Measurements from ENCODE around the gene PLAU.
A peak's percentile ranks its signal among the peaks of the same experiment; 100 is the strongest.

Gene PLAU

GRCh38 chr10:73901261-73901660 is 9.7 kb upstream of the PLAU start:
- Histone ChIP-seq H2AFZ (ENCODE audit: low read depth, low read length) (no peak overlapping the region), H3K4me2 (ENCODE audit: low read length) (no peak overlapping the region), H3K36me3 (replicated peaks; ENCODE audit: low read depth, low read length) (no peaks in the 10 kb centered on the region), H3K9ac (ENCODE audit: low read length) (no peak overlapping the region), H4K20me1 (ENCODE audit: insufficient read depth, low read length) (no peaks in the 10 kb centered on the region), H3K4me3 (ENCODE audit: low read length) (no peak overlapping the region), H3K4me1 (ENCODE audit: low read length) (peaks cover 25% of the 10 kb centered on the region), H3K27ac (ENCODE audit: low read length) (no peak overlapping the region), H3K79me2 (ENCODE audit: low read length) (no peaks in the 10 kb centered on the region), H3K27me3 (ENCODE audit: low read depth, low read length) (peaks cover 4% of the 10 kb centered on the region; the same call in 1 of the 2 replicates), H3K9me3 (ENCODE audit: insufficient read depth, low read length) (no peaks in the 10 kb centered on the region)
- no peak for TF ChIP-seq EZH2phosphoT487 (IDR thresholded peaks at IDR 0.05; ENCODE audit: low read depth)
- TF ChIP-seq CTCF (IDR thresholded peaks at IDR 0.05; ENCODE audit: low read depth, low read length) = no peak

DNA sequence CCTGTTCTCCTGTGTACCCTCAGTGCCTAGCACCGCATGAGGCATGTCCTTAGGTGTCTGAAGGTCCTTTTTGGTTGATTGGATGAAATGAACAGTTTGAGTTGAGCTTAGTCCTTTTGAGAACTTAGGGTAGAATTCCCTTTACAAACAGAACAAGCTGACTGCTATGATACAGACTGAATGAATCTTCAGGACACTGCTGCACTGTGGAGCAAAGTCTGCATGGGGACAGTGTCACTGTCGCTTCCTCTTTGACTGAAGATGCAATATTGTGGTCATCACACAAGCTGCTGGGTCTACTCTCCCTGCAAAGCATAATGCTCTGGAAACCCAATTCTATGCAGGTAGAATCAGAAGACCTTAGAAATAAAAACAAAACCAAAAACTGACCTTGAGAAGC is 8.6 kb upstream of the PLAU start:
- H3K36me3 ChIP-seq (replicated peaks; ENCODE audit: low read depth, low read length) = no peaks in the 10 kb centered on the region
- no peaks in the 10 kb centered on the region for H3K9me3 ChIP-seq (ENCODE audit: insufficient read depth, low read length)
- no peak overlapping the region for H3K4me3 ChIP-seq (ENCODE audit: low read length)
- H3K27ac ChIP-seq (ENCODE audit: low read length) = no peak overlapping the region
- H3K4me1 ChIP-seq (ENCODE audit: low read length) = peaks cover 25% of the 10 kb centered on the region
- H3K9ac ChIP-seq (ENCODE audit: low read length) = no peak overlapping the region
- peaks cover 4% of the 10 kb centered on the region; the same call in 1 of the 2 replicates for H3K27me3 ChIP-seq (ENCODE audit: low read depth, low read length)
- TF ChIP-seq EZH2phosphoT487 (IDR thresholded peaks at IDR 0.05; ENCODE audit: low read depth) = no peak
- no peak for TF ChIP-seq CTCF (IDR thresholded peaks at IDR 0.05; ENCODE audit: low read depth, low read length)
- H2AFZ ChIP-seq (ENCODE audit: low read depth, low read length) = no peak overlapping the region
- H4K20me1 ChIP-seq (ENCODE audit: insufficient read depth, low read length) = no peaks in the 10 kb centered on the region
- H3K79me2 ChIP-seq (ENCODE audit: low read length) = no peaks in the 10 kb centered on the region
- H3K4me2 ChIP-seq (ENCODE audit: low read length) = peak overlapping the region; percentile 20; the same call in 1 of the 2 replicates

GRCh38 chr10:73905256-73906020 is 5.5 kb upstream of the PLAU start:
- no peak overlapping the region for H3K4me2 ChIP-seq (ENCODE audit: low read length)
- no peaks in the 10 kb centered on the region for H3K79me2 ChIP-seq (ENCODE audit: low read length)
- no peaks in the 10 kb centered on the region for H3K36me3 ChIP-seq (replicated peaks; ENCODE audit: low read depth, low read length)
- H3K27me3 ChIP-seq (ENCODE audit: low read depth, low read length) = peaks cover 4% of the 10 kb centered on the region; the same call in 1 of the 2 replicates
- H3K27ac ChIP-seq (ENCODE audit: low read length) = no peak overlapping the region
- H3K9ac ChIP-seq (ENCODE audit: low read length) = no peak overlapping the region
- H4K20me1 ChIP-seq (ENCODE audit: insufficient read depth, low read length) = no peaks in the 10 kb centered on the region
- no peak overlapping the region for H2AFZ ChIP-seq (ENCODE audit: low read depth, low read length)
- H3K4me1 ChIP-seq (ENCODE audit: low read length) = peaks cover 39% of the 10 kb centered on the region
- no peaks in the 10 kb centered on the region for H3K9me3 ChIP-seq (ENCODE audit: insufficient read depth, low read length)
- TF ChIP-seq CTCF (IDR thresholded peaks at IDR 0.05; ENCODE audit: low read depth, low read length) = no peak
- no peak for TF ChIP-seq EZH2phosphoT487 (IDR thresholded peaks at IDR 0.05; ENCODE audit: low read depth)
- no peak overlapping the region for H3K4me3 ChIP-seq (ENCODE audit: low read length)

- Histone ChIP-seq H3K9me3 (ENCODE audit: insufficient read depth, low read length) (no peaks in the 10 kb centered on the region), H3K36me3 (replicated peaks; ENCODE audit: low read depth, low read length) (no peaks in the 10 kb centered on the region), H4K20me1 (ENCODE audit: insufficient read depth, low read length) (no peaks in the 10 kb centered on the region), H3K79me2 (ENCODE audit: low read length) (no peaks in the 10 kb centered on the region), H3K27ac (ENCODE audit: low read length) (no peak overlapping the region), H3K4me2 (ENCODE audit: low read length) (no peak overlapping the region), H3K9ac (ENCODE audit: low read length) (no peak overlapping the region), H3K4me1 (ENCODE audit: low read length) (peaks cover 31% of the 10 kb centered on the region), H3K4me3 (ENCODE audit: low read length) (no peak overlapping the region), H3K27me3 (ENCODE audit: low read depth, low read length) (peaks cover 4% of the 10 kb centered on the region; the same call in 1 of the 2 replicates), H2AFZ (ENCODE audit: low read depth, low read length) (no peak overlapping the region)
- TF ChIP-seq EZH2phosphoT487 (IDR thresholded peaks at IDR 0.05; ENCODE audit: low read depth) (no peak), CTCF (IDR thresholded peaks at IDR 0.05; ENCODE audit: low read depth, low read length) (no peak)
Observed at GRCh38 chr10:73906524-73907447, 4.1 kb upstream of the PLAU start.
